ENCODE data around the gene ARHGAP22.

DNA sequence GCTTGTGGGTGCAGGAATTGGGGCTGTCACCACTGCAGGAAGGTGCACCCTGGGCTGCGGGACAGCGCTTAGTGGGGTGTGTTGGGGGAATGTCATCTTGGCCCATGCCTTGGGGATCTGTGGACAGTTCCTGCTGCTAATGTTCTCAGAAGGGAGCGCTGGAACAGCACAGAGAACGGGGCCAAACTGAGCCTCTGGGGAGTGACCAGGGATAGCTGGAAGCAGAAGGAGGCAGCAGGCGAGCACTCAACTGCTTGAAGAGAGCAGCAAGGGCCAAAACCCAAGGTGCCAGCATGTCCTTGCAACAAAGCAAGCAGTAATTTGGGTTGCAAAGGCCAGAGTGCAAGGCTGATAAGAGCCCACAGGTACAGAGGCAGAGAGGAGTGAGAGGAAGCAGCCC, 48.5 kb upstream of the ARHGAP22 start:
- TF ChIP-seq CTCF (IDR thresholded peaks at IDR 0.05), result no peak
- TF ChIP-seq POLR2A (IDR thresholded peaks at IDR 0.05), result no peak
